HG02943 (cell line): ENCODE measurements around the gene DOCK3.
"Not testable (repeated sequence)": the region's sequence is repeated elsewhere in the genome, so short reads cannot be mapped to it uniquely, and the experiment has no call there.

ENCODE experiments used
- ATAC-seq: cut with Tn5 transposase; IDR thresholded peaks from one replicate; pipeline ENCODE4 v1.9.1; 2021; ENCODE audit warnings: mild to moderate bottlenecking, low read depth, moderate library complexity; ENCODE audit not compliant: unreplicated experiment

The DOCK3 gene

DNA sequence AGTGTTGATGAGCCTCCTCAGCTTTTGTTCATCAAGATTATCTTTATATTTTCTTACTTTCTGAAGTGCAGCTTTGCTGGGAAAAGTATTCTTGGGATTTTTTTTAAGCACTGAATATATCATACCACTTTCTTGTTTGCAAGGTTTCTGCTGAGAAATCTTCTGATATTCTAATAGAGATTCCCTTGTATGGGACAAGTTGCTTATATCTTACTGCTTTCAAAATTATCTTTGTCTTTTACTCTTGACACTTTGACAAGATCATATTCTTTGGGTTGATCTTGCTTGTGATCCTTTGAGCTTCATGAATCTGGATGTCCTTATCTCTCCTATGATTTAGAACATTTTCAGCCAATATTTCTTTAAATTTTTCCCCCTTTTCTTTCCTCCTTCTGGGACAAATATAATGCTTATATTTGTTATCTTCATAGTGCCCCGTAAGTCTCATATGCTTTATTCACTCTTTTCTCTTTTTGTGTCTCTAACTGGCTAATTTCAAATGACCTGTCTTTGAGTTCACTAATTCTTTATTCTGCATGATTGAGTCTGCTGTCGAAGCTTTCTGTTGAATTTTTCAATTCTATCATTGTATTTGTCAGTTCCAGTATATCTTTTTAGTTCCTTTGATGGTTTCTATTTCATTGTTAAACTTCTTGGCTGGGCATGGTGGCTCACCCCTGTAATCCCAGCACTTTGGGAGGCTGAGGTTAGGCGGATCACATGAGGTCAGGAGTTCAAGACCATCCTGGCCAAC lies 499.0 kb downstream of the DOCK3 start:
- ATAC-seq = no peak

- no peak for ATAC-seq
Measured at GRCh38 chr3:51176923-51177322, 502.2 kb downstream of the DOCK3 start.

DNA sequence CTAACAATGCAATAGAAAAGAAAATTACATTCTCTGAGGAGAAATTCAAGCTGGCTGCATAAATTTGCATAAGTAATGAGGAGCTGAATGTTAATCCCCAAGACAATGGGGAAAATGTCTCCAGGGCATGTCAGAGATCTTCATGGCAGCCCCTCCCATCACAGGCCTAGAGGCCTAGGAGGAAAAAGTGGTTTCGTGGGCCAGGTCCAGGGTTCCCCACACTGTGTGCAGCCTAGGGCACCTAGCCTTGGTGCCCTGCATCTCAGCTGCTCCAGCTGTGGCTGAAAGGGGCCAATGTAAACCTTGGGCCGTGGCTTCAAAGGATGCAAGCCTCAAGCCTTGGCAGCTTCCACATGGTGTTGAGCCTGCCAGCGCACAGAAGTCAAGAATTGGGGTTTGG lies 511.7 kb downstream of the DOCK3 start:
- ATAC-seq = not testable (repeated sequence)

GRCh38 chr3:51190199-51190598 lies 515.5 kb downstream of the DOCK3 start:
- no peak for ATAC-seq

DNA sequence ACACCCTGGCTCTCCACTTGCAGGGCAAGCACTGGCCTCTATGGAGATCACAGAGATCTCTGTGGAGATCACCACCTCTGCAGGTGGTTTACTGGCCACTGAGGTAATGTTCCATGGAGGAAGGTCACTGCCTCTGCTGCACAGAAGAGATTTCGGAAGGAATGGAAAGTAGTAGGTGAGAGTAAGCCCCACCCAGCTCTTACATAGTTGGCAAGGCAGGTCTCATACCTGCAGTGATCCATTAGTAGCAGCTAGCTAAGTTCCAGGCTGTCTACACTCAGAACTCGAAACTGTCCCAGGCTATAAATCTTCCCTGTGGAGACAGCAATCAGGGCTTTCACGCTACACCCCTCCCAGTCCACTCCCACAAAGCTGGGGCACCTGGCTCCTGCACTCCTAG lies 516.1 kb downstream of the DOCK3 start:
- no peak for ATAC-seq

DNA sequence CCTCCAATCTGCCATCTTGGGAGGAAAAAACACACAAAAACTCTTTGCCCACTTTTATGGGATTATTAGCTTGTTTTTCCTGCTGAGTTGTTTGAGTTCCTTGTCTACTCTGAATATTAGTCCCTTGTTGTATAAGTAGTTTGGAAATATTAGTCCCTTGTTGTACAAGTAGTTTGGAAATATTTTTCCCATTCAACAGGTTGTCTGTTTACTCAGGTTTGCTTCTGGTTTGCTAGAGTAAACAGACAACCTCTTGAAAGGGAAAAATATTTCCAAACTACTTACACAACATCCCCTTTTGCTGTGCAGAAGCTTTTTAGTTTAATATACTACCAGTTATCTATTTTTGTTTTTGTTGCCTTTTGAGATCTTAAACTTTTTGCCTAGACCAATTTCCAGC lies 517.0 kb downstream of the DOCK3 start:
- ATAC-seq = no peak

GRCh38 chr3:51198477-51198876 lies 523.8 kb downstream of the DOCK3 start:
- no peak for ATAC-seq

DNA sequence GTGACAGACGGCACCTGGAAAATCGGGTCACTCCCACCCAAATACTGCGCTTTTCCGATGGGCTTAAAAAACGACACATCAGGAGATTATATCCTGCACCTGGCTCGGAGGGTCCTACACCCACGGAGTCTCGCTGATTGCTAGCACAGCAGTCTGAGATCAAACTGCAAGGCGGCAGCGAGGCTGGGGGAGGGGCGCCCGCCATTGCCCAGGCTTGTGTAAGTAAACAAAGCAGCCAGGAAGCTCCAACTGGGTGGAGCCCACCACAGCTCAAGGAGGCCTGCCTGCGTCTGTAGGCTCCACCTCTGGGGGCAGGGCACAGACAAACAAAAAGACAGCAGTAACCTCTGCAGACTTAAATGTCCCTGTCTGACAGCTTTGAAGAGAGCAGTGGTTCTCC lies 524.6 kb downstream of the DOCK3 start:
- not testable (repeated sequence) for ATAC-seq

DNA sequence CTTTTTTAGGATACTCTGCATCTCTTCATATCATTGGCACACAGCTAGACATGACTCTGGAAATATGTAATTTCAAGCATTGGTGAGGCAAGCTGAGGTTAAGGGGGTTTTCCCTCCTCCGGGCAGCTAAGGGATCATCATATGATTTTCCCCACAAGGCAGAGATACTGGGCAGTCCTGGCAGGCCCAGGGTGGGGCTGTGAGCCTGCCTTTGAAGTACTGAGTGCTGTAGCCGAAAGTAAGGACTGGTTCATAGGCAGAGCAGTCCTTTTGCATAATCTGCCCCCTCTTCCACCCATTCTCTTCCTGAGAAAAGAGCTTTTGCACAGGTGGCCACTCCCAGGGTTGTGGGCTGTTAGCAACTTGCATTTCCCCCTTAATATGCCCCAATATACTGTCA lies 541.6 kb downstream of the DOCK3 start:
- no peak for ATAC-seq

DNA sequence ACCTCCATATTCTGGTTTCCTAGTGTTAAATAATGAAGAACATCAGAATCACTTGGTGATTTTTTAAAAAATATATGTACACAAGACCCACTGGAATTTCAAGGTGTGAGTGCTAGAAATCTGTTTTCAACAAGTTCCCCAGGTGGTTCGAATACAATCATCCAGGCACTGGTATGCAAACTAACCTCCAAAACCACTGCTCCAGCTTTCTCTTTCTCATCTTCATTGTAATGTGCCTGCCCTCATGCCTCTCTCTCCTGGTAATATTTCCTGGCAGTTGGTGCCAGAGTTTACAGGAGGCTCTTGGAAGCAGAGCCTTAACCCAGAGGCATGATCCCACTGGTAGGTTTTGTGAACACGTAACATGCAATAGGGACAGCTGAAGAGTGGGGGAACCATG lies 547.2 kb downstream of the DOCK3 start:
- no peak for ATAC-seq

DNA sequence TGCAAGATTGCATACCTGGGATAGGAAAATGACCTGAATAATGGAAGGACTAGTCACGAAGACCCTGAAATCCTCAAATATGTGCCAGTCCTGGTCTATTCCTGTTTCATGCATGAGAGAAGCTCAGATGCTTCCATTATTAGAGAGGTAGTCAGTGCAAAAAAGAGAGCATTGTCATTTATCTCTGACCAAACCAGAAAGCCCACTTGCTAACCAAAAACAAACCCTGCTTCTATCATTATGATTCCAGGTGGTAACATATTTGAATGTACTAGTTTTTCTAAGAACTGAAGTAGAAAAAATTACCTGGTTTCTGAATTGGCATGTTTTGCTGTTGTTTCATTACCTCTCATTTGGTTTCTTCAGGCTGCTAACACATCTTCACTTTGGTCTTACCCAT lies 549.6 kb downstream of the DOCK3 start:
- no peak for ATAC-seq

- ATAC-seq = no peak
Measured at GRCh38 chr3:51224843-51225242, 550.1 kb downstream of the DOCK3 start.

- no peak for ATAC-seq
Measured at GRCh38 chr3:51242939-51243338, 568.2 kb downstream of the DOCK3 start.

DNA sequence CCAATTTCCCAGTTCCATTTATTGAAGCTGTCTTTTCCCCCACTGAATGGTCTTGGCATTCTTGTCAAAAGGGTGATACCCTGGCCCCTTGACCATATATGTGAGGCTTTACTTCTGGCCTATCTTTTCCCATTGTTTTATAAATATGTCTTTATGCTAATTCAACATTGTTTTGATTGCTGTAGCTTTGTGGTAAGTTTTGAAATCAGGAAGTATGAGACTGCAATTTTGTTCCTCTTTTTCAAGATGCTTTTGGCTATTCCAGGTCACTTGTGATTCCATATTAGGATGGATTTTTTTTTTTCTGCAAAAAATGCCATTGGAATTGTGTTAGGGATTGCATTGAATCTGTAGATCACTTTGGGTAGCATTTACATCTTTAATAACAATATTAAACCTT lies 569.2 kb downstream of the DOCK3 start:
- no peak for ATAC-seq

GRCh38 chr3:51245867-51246266 lies 571.1 kb downstream of the DOCK3 start:
- no peak for ATAC-seq

DNA sequence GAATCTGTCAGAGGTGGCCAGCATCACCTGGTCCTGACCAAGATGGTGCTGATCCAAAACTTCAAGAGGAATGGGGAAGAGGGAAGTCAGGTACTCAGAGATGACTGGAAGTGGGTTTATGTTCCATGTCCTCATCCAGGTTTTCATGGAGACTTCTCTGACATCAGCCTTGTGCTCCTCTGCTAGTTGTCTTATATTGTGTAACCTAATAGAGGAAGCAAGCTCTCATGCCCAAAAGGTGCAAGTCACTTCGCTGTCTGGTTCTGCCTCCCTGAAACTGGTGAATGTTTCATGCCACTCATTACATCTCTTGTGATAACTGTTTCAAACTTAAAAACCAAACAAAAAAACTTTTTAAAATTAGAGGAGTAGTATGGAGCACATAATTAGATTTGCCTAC lies 583.1 kb downstream of the DOCK3 start:
- ATAC-seq = no peak

GRCh38 chr3:51264166-51264565 lies 589.4 kb downstream of the DOCK3 start:
- not testable (repeated sequence) for ATAC-seq

DNA sequence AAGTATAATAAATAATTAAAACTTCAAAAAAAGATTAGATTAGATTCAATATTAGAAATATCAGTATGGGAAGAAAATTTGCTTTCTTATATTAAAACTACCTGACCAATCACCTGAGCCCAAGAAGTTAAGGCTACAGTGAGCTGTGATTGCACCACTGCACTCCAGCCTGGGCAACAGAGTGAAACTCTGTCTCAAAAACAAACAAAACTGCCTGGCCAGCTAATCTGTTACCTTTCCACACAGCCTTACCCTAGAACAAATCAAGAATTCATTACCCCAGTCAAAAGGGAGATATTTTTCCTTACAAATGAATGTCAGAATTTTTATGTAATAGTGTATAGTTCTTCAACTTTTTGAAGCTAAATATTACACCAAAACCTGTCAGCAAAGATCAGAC lies 593.4 kb downstream of the DOCK3 start:
- ATAC-seq = no peak

GRCh38 chr3:51269466-51269865 lies 594.7 kb downstream of the DOCK3 start:
- ATAC-seq = no peak

DNA sequence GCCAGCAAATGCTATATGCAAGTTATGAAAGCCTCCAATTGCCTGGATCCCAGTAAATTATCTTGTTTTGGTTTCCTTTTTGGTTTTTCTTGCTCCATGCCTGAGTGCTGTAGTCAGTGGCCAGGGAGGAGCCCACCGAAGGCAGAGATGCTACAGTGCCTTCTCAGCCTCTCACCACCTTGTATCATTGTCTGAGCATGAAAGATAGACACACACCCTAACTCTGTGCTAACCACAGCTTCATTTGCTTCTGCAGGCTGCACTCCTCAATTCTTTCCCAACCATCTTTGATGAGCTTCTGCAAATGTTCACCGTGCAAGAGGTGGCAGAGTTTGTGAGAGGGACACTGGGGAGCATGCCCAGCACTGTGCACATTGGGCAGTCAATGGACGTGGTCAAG lies 595.8 kb downstream of the DOCK3 start:
- no peak for ATAC-seq

- ATAC-seq = no peak
Measured at GRCh38 chr3:51271172-51271571, 596.4 kb downstream of the DOCK3 start.

DNA sequence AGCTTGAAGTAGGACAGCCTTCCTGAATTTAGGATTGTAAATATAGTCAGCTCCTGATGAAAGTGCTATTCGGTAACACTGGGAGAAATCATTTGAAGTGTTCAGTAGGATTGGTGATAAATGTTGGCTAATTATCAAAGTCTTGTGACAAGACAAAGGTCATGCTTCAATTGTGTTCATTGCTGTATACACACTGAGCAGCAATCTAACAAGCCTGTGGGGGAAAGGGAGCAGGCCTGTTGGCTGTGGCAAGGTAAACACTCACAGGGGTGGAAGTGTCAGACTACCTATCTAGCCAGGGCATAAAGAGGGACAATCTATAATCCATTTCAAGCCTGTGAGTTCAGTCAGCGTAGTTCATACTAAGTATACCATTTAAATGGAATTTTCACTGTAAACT lies 599.3 kb downstream of the DOCK3 start:
- no peak for ATAC-seq
